ENCODE data around the gene UBL7. TPM values are rescaled to one million over a fixed set of nuclear protein-coding genes. Genes with fewer than 3 reads are reported as not detected.

The UBL7 gene
- total and polyA plus RNA-seq, 4 donors: 25.1 to 45.3 (median 28.0) TPM

DNA sequence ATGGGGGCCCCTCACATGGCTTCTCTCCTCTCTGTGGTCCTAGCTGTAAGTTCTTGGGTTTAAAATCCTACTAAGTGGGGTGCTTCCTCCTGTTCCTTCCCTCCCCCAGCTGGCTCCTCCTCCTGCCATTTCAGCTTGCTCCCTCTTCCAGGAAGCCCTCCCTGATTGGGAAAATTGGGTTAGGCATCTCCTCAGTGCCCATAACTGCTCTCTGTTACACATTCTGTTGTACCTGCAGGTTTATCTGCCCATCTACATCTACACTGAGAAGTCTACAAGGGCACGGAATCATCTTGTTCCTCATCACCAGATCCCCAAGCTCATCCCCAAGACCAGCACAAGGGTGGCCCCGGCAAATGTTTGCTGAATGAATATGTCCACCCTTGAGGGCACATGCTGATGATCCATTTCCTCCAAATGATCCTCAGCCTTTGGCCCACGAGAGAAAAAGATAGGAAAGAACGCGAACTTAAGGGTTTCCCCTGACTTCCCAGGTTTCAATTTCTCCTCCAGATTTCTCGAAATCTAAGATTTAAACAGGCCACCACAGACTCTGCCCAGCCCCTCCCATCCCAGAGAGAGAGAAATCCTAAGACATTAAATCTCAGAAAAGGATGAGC lies 31.1 kb downstream of the UBL7 start:
- Histone ChIP-seq H3K36me3 (ENCODE audit: control insufficient read depth in 1 of 2, insufficient read depth in 2 of 2, low read length in 1 of 2) (no peaks in the 10 kb centered on the region), H3K4me1 (ENCODE audit: control insufficient read depth in 1 of 2, insufficient read depth in 2 of 2, low read length in 2 of 2) (no peaks in the 10 kb centered on the region), H3K9me3 (ENCODE audit: control insufficient read depth, low read length) (no peaks in the 10 kb centered on the region), H3K4me3 (ENCODE audit: low read length in 2 of 2) (no peak overlapping the region), H3K27me3 (ENCODE audit: control insufficient read depth in 1 of 2, insufficient read depth in 2 of 2, low read length in 1 of 2) (no peaks in the 10 kb centered on the region), H3K27ac (ENCODE audit: low read depth in 1 of 2, low read length in 2 of 2) (no peak overlapping the region)
- intact Hi-C loops (cut with DNase I): no loop called here
- ATAC-seq (ENCODE audit: low FRiP score) (no peak), DNase-seq (no peak)
- WGBS, 2 donors: 92 to 93% methylated on average over 6 of the region's 6 CpGs

DNA sequence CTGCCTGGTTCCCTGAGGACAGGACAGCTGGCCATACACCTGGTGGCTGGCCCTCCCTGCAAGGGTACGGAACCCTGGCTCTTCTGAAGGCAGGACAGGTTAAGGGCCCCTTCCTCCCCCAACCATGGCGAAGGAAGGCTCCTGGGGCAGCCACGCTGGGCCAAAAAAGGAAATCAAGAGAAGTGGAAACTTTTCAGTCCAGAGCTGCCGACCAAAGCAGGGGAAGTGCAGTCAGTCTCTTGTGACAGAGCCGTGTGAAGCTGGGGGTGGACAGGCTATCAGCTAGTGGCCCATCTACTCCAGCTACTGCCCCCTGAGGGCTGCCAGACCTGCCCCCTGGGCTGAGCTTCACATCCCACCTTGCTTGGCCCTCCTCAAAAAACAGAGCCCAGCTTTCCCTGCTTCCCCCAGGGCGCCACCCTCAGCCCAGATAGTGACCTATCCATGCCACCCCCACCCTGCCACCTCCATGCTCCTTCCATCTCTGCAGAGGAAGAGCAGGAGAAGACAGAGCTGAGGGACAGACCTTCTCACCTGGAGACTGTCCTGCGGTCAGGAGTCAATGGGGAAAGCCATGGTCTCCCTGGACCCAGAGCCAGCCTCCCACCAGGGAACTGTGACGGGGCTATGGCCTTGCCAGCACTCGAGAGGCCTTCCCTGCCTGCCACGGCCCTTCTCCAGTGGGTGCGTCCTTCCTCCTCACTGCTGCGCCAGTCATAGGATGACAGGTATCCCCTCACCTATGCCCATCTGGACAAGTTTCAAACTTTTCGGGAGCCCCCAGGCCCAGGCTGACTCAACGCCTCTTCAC lies 31.8 kb downstream of the UBL7 start:
- intact Hi-C loops (cut with DNase I): no loop called here
- Histone ChIP-seq H3K27ac (ENCODE audit: low read depth in 1 of 2, low read length in 2 of 2) (no peak overlapping the region), H3K36me3 (ENCODE audit: control insufficient read depth in 1 of 2, insufficient read depth in 2 of 2, low read length in 1 of 2) (no peaks in the 10 kb centered on the region), H3K4me3 (ENCODE audit: low read length in 2 of 2) (no peak overlapping the region), H3K9me3 (ENCODE audit: control insufficient read depth, low read length) (no peaks in the 10 kb centered on the region), H3K27me3 (ENCODE audit: control insufficient read depth in 1 of 2, insufficient read depth in 2 of 2, low read length in 1 of 2) (no peaks in the 10 kb centered on the region), H3K4me1 (ENCODE audit: control insufficient read depth in 1 of 2, insufficient read depth in 2 of 2, low read length in 2 of 2) (no peaks in the 10 kb centered on the region)
- DNase-seq (no peak), ATAC-seq (ENCODE audit: low FRiP score) (no peak)
- WGBS, 2 donors: 91 to 92% methylated on average over 14 of the region's 14 CpGs

DNA sequence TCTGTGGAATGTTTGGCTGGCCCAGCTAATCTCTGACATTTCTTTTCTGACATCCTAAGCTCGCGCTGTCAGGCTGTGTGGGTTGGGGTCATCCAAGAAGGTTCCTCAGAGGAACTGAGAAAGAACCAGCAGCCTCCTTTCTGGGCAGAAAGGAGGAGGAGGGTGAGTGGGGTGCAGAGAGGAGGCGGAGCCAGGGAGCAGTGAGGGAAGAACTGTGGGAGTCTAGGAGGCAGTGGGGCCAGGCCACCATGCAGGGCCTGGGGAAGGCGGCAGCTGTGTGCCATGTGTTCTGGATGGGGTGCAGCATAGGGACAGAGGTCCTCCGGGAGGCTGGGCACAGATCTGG lies 32.5 kb downstream of the UBL7 start:
- Histone ChIP-seq H3K4me3 (ENCODE audit: low read length in 2 of 2) (no peak overlapping the region), H3K27me3 (ENCODE audit: control insufficient read depth in 1 of 2, insufficient read depth in 2 of 2, low read length in 1 of 2) (no peaks in the 10 kb centered on the region), H3K4me1 (ENCODE audit: control insufficient read depth in 1 of 2, insufficient read depth in 2 of 2, low read length in 2 of 2) (no peaks in the 10 kb centered on the region), H3K27ac (ENCODE audit: low read depth in 1 of 2, low read length in 2 of 2) (no peak overlapping the region), H3K36me3 (ENCODE audit: control insufficient read depth in 1 of 2, insufficient read depth in 2 of 2, low read length in 1 of 2) (no peaks in the 10 kb centered on the region), H3K9me3 (ENCODE audit: control insufficient read depth, low read length) (no peaks in the 10 kb centered on the region)
- 95 to 99% methylated on average over 5 of the region's 5 CpGs for WGBS, 2 donors
- intact Hi-C loops (cut with DNase I): no loop called here
- ATAC-seq (ENCODE audit: low FRiP score) (no peak), DNase-seq (no peak)

DNA sequence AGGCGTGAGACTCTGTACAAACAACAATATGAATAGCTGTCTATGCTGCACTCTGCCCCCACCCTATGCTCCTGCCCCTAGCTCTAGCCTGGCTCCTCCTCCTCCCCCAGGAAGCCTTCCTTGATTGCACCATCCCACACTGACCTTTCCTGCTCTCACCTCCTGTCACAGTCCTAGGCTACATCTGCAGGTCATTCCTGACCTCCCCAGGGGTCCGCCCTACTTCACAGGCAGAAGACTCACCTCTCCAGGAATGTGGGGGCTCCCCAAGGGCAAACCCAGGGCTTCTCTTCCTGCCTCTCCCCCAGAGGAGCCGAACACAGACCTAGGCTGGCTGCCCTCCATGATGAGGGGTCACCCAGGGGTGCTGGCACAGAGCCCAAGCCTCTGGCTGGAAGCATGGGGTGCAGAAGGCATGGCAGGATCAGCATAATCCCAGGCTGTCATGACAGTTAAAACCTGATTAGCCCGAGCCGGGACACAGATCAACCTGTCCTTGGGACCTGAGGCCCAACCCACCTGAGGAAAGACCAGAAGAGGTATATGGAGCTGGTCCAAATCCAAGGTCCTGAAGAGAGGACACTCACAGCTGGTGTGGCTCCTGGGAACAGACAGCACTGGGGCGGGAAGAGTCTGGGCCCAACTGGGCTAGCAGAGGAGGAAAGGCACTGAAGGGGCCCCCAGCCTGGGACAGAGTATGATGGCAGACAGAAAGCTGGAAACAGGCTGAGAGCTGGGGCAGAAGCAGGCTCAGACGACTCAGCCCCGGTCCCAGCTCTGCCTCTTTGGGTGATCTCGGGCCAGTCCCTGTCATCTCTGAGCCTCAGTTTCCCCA lies 33.1 kb downstream of the UBL7 start:
- Histone ChIP-seq H3K4me1 (ENCODE audit: control insufficient read depth in 1 of 2, insufficient read depth in 2 of 2, low read length in 2 of 2) (no peaks in the 10 kb centered on the region), H3K9me3 (ENCODE audit: control insufficient read depth, low read length) (no peaks in the 10 kb centered on the region), H3K36me3 (ENCODE audit: control insufficient read depth in 1 of 2, insufficient read depth in 2 of 2, low read length in 1 of 2) (no peaks in the 10 kb centered on the region), H3K4me3 (ENCODE audit: low read length in 2 of 2) (no peak overlapping the region), H3K27ac (ENCODE audit: low read depth in 1 of 2, low read length in 2 of 2) (no peak overlapping the region), H3K27me3 (ENCODE audit: control insufficient read depth in 1 of 2, insufficient read depth in 2 of 2, low read length in 1 of 2) (no peaks in the 10 kb centered on the region)
- 85 to 89% methylated on average over 9 of the region's 9 CpGs for WGBS, 2 donors
- DNase-seq: no peak
- intact Hi-C loops (cut with DNase I): no loop called here
- ATAC-seq (ENCODE audit: low FRiP score): no peak

DNA sequence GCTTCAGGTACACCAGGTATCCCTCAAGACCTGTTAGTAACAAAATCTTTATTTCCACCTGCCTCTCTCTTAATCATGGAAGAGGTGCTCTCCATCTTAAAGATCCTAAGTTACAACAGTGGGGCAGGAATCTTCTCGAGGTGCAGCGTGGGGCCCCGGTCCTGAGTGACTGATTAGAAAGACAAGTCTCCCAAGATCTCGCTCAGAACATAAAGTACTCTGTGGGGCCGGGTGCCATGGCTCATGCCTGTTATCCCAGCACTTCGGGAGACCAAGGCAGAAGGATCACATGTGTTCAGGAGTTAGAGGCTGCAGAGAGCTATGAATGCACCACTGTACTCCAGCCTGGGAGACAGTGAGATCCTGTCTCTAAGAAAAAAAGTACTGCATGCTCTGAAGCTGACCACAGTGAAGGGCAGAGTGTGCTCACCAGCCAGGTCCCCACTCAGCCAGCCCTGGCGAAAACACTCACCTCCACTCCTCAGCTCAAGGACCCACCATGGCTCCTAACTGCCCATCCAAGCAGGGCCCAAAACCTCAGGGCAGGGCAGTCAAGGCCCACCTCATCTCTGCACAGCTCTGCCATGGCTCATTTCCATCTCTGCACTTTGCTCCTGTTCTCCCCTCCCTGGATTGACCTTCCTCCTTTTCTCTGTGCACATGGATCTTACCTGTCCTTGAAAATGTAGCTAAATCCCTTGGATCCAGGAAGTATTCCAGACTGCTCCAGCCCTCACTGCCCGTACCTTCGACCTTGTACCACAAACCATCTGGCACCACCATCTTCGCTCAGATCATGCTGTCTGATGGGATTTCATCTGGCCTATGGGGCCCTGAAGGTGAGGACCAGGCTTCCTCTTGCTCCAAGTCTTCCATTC lies 34.3 kb downstream of the UBL7 start:
- no peak overlapping the region for H3K27ac ChIP-seq (ENCODE audit: low read depth in 1 of 2, low read length in 2 of 2)
- no peaks in the 10 kb centered on the region for H3K4me1 ChIP-seq (ENCODE audit: control insufficient read depth in 1 of 2, insufficient read depth in 2 of 2, low read length in 2 of 2)
- H3K9me3 ChIP-seq (ENCODE audit: control insufficient read depth, low read length): no peaks in the 10 kb centered on the region
- DNase-seq: no peak
- no peaks in the 10 kb centered on the region for H3K36me3 ChIP-seq (ENCODE audit: control insufficient read depth in 1 of 2, insufficient read depth in 2 of 2, low read length in 1 of 2)
- H3K27me3 ChIP-seq (ENCODE audit: control insufficient read depth in 1 of 2, insufficient read depth in 2 of 2, low read length in 1 of 2): no peaks in the 10 kb centered on the region
- no peak overlapping the region for H3K4me3 ChIP-seq (ENCODE audit: low read length in 2 of 2)
- intact Hi-C loops (cut with DNase I): no loop called here
- ATAC-seq (ENCODE audit: low FRiP score): no peak
- 94 to 98% methylated on average over 10 of the region's 10 CpGs for WGBS, 2 donors

DNA sequence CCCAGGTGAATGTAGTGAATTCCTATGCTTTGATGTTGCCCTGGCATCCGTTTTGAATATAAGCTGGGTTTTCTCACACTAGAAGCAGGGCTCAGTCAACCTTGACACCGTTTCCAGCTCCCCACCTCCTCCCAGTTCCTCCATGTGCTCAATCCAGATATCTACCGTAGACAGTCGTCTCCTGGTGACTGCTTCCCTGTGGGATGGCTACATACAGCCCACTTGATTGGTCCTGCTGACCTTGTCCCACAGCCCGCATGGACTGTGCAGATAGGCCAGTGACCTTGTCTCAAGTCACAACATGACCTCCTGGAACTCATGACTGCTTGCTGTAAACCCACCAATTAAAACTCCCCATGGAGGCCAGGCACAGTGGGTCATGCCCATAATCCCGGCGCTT lies 35.3 kb downstream of the UBL7 start:
- intact Hi-C loops (cut with DNase I): no loop called here
- WGBS, 2 donors: 88 to 93% methylated on average over 7 of the region's 7 CpGs
- no peak overlapping the region for H3K4me3 ChIP-seq (ENCODE audit: low read length in 2 of 2)

DNA sequence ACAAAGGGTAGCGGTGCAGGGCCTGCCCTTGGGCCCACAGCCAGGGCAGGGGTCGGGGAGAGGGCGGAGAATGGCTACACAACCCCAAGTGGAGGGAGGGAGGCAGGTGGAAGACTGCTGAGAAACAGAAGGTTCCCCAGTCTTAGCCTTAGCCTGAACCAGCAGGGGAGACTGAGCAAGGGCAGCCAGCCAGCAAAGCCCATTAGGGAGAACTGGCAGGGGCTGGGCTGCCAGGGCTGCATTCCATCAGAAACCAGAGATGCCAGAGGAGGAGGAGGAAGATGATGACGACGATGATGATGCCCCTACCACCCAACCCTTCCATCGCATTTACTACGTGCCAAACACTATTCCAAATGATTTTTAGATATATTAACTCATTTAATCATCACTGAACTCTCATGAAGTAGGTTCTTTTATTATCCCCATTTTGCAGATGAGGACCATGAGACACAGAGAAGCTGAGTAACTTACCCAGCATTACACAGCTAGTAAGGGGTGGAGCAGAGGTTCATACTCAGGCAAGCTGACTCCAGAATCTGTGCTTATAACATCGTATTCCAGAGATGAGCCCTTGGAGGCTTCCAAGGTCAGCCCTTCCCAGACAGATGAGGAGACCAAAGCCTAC lies 35.9 kb downstream of the UBL7 start:
- Histone ChIP-seq H3K4me1 (ENCODE audit: control insufficient read depth in 1 of 2, insufficient read depth in 2 of 2, low read length in 2 of 2) (no peaks in the 10 kb centered on the region), H3K27ac (ENCODE audit: low read depth in 1 of 2, low read length in 2 of 2) (no peak overlapping the region), H3K36me3 (ENCODE audit: control insufficient read depth in 1 of 2, insufficient read depth in 2 of 2, low read length in 1 of 2) (no peaks in the 10 kb centered on the region), H3K9me3 (ENCODE audit: control insufficient read depth, low read length) (no peaks in the 10 kb centered on the region), H3K27me3 (ENCODE audit: control insufficient read depth in 1 of 2, insufficient read depth in 2 of 2, low read length in 1 of 2) (no peaks in the 10 kb centered on the region), H3K4me3 (ENCODE audit: low read length in 2 of 2) (no peak overlapping the region)
- 89 to 91% methylated on average over 8 of the region's 8 CpGs for WGBS, 2 donors
- intact Hi-C loops (cut with DNase I): no loop called here
- DNase-seq (no peak), ATAC-seq (ENCODE audit: low FRiP score) (no peak)

More for the DNA sequence above, 35.3 kb downstream of the UBL7 start:
- DNase-seq (no peak), ATAC-seq (ENCODE audit: low FRiP score) (no peak)
- Histone ChIP-seq H3K27ac (ENCODE audit: low read depth in 1 of 2, low read length in 2 of 2) (no peak overlapping the region), H3K9me3 (ENCODE audit: control insufficient read depth, low read length) (no peaks in the 10 kb centered on the region), H3K36me3 (ENCODE audit: control insufficient read depth in 1 of 2, insufficient read depth in 2 of 2, low read length in 1 of 2) (no peaks in the 10 kb centered on the region), H3K27me3 (ENCODE audit: control insufficient read depth in 1 of 2, insufficient read depth in 2 of 2, low read length in 1 of 2) (no peaks in the 10 kb centered on the region), H3K4me1 (ENCODE audit: control insufficient read depth in 1 of 2, insufficient read depth in 2 of 2, low read length in 2 of 2) (no peaks in the 10 kb centered on the region)
